ENCODE measurements around the gene PITRM1.

GRCh38 chr10:3194871-3195270 is 22.3 kb upstream of the PITRM1 start:
- TF ChIP-seq TAF1 (IDR thresholded peaks at IDR 0.05; ENCODE audit: borderline replicate concordance, low read depth, low read length) (no peak), POLR2A (IDR thresholded peaks at IDR 0.05; ENCODE audit: low read depth, low read length) (no peak), POLR2AphosphoS5 (IDR thresholded peaks at IDR 0.05; ENCODE audit: low read depth, low read length) (no peak)
